Sigmoid colon (tissue), 7 donors: Measurements from ENCODE around the gene NOS1AP. TPM values are rescaled to one million over a fixed set of nuclear protein-coding genes. Genes with fewer than 3 reads are reported as not detected.

ENCODE experiments used
- DNase-seq: peaks from one replicate; pipeline ENCODE4 v3.0.0-alpha.2; 2019
- H3K27ac ChIP-seq, 4 donors: fragments of 200-600 bp; sonication (generic); one replicate each; pipeline ENCODE4 v1.5.1; 2016 to 2019; ENCODE audit warnings: mild to moderate bottlenecking in 1 of 4
- H3K27me3 ChIP-seq, 3 donors: fragments of 200-600 bp; sonication (generic); one replicate each; pipeline ENCODE4 v1.5.1; 2019; ENCODE audit warnings: mild to moderate bottlenecking in 1 of 3
- H3K36me3 ChIP-seq, 4 donors: fragments of 200-600 bp; sonication (generic); one replicate each; pipeline ENCODE4 v1.5.1; 2016 to 2019
- H3K4me1 ChIP-seq, 4 donors: fragments of 200-600 bp; sonication (generic); one replicate each; pipeline ENCODE4 v1.5.1; 2017 to 2019
- H3K4me3 ChIP-seq, 4 donors: fragments of 200-600 bp; sonication (generic); one replicate each; pipeline ENCODE4 v1.5.1; 2017 to 2019; ENCODE audit warnings: mild to moderate bottlenecking in 2 of 4, moderate library complexity in 1 of 4
- H3K9me3 ChIP-seq, 4 donors: fragments of 200-600 bp in 3 of 4; sonication (generic) in 3 of 4; one replicate each; pipeline versions ENCODE4 v1.5.1 to v1.6.1; 2013 to 2019
- EP300 ChIP-seq, 4 donors: sonication (generic); formaldehyde crosslinking; IDR thresholded peaks; one replicate each; pipeline ENCODE4 v1.6.1; 2017; ENCODE audit warnings: antibody characterized with exemption in 4 of 4
- POLR2A ChIP-seq, 2 donors: fragments of 450-650 bp; IDR thresholded peaks; one replicate each; pipeline ENCODE4 v1.6.1; 2016; ENCODE audit warnings: antibody characterized with exemption in 2 of 2, mild to moderate bottlenecking in 2 of 2, moderate library complexity in 2 of 2
- POLR2AphosphoS5 ChIP-seq, 4 donors: sonication (generic); formaldehyde crosslinking; IDR thresholded peaks; one replicate each; pipeline ENCODE4 v1.6.1; 2017; ENCODE audit warnings: antibody characterized with exemption in 4 of 4
- WGBS, 2 donors: extraction: QIAGEN DNeasy Blood & Tissue Kit; methylation state at CpG; one replicate each; pipeline ENCODE4 v1.1.7; 2013; 5-methylcytosine and 5-hydroxymethylcytosine counted together
- intact Hi-C: fragments of 100-400 bp; cut with DNase I; formaldehyde crosslinking; loops from one replicate; pipeline ENCODE4 v1.15.1; 2023
- polyA plus RNA-seq, 3 donors: library from polyadenylated mRNA; stranded (reverse); fragments of 200-250 nt; gene quantifications; one replicate each; pipeline ENCODE4 v1.2.3, GENCODE V29; 2013
- total RNA-seq, 4 donors: library from RNA; depleted of rRNA; stranded (reverse); fragments of >200 nt; gene quantifications; one replicate each; pipeline ENCODE4 v1.1.0, GENCODE V29; 2016
- TF ChIP-seq, protein P1 (sequence below), 4 experiments: fragments of 450-650 bp in 3 of 4; fragments of 200-600 bp in 1 of 4; IDR thresholded peaks; one replicate each; pipeline ENCODE4 v1.5.1; 2016 to 2019; ENCODE audit warnings: antibody characterized with exemption in 4 of 4, mild to moderate bottlenecking in 3 of 4, moderate library complexity in 2 of 4
- donor health status: healthy with polysubstance abuse.
- donor health status: Bipolar disorder and iron deficiency.
- donor health status: healthy.

NOS1AP gene
- total and polyA plus RNA-seq, 7 donors: 1.2 to 11.9 (median 4.6) TPM

DNA sequence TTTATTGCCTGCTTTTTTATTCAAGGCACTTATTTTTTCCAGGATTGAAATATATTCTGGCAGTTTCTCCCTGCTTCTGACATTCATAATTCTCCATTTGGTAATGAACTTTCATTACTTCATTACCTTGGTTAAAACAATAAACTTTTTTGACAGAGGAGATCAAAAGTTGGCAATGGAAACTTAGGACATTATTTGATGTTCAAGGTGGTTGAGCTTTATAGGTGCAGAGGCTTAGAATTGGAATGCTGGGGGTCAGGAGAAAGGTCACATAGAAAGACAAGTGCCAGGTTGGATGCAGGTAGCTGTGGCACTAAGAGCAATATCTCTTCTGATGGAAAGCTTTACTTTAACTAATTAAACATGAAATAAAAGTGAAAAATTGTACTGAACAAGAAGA lies 154.8 kb downstream of the NOS1AP start:
- H3K4me3 ChIP-seq: no peak overlapping the region
- DNase-seq: no peak
- TF ChIP-seq POLR2A (IDR thresholded peaks at IDR 0.05) (no peak), EP300 (IDR thresholded peaks at IDR 0.05) (no peak), POLR2AphosphoS5 (IDR thresholded peaks at IDR 0.05) (no peak)
- TF ChIP-seq, protein P1, sequence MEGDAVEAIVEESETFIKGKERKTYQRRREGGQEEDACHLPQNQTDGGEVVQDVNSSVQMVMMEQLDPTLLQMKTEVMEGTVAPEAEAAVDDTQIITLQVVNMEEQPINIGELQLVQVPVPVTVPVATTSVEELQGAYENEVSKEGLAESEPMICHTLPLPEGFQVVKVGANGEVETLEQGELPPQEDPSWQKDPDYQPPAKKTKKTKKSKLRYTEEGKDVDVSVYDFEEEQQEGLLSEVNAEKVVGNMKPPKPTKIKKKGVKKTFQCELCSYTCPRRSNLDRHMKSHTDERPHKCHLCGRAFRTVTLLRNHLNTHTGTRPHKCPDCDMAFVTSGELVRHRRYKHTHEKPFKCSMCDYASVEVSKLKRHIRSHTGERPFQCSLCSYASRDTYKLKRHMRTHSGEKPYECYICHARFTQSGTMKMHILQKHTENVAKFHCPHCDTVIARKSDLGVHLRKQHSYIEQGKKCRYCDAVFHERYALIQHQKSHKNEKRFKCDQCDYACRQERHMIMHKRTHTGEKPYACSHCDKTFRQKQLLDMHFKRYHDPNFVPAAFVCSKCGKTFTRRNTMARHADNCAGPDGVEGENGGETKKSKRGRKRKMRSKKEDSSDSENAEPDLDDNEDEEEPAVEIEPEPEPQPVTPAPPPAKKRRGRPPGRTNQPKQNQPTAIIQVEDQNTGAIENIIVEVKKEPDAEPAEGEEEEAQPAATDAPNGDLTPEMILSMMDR (IDR thresholded peaks at IDR 0.05): no peak
- H3K27me3 ChIP-seq: no peaks in the 10 kb centered on the region
- no peak overlapping the region for H3K27ac ChIP-seq
- H3K36me3 ChIP-seq: no peaks in the 10 kb centered on the region
- intact Hi-C loops: no loop called here
- H3K9me3 ChIP-seq: no peaks in the 10 kb centered on the region
- H3K4me1 ChIP-seq: peaks cover 0 to 42% (median 8%) of the 10 kb centered on the region in 4 donors

DNA sequence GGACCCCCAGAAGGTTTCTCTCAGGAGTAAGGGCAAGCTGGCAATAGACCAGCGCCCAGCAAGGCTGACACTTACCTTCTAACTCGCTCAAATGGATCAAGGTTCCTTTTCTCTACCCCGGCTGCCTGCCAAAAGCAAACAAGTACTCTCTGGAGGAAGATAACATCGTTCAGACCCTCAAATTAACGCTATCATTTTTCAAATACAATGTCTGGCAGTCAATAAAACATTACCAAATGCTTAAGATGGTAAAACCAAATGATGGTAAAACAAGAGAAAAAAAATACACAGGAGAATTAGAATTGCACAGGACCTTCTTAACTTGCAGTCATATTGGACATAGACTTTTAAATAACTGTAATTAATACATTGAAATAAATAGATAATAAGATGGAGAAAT lies 159.1 kb downstream of the NOS1AP start:
- Histone ChIP-seq H3K27me3 (no peaks in the 10 kb centered on the region), H3K4me3 (no peak overlapping the region), H3K4me1 (peaks cover 0 to 43% (median 0%) of the 10 kb centered on the region in 4 donors), H3K9me3 (no peaks in the 10 kb centered on the region), H3K27ac (no peak overlapping the region), H3K36me3 (no peaks in the 10 kb centered on the region)
- WGBS, 2 donors: 41 to 60% methylated on average over 5 of the region's 5 CpGs
- intact Hi-C loops: no loop called here
- TF ChIP-seq, protein P1 (IDR thresholded peaks at IDR 0.05): no peak
- no peak for TF ChIP-seq POLR2AphosphoS5 (IDR thresholded peaks at IDR 0.05)
- no peak for TF ChIP-seq EP300 (IDR thresholded peaks at IDR 0.05)
- TF ChIP-seq POLR2A (IDR thresholded peaks at IDR 0.05): no peak
- DNase-seq: no peak

DNA sequence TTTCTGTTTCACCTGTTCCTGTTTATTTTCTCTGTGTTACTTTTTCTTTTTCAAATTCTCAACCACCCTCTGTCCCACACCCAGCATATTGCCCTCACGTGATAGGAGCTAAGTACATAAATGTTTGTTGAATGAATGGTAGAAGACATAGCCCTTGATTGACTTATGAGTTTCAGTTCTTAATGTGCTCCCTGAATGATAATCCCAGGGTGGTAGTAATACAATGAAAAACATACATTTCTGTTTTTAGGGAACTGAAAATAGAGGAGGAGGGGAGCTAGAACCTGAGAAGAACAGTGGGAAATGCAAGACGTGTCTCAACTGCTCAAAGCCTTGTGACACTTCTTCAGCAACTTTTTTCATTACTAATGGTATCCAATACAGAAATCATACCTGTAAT lies 160.1 kb downstream of the NOS1AP start:
- intact Hi-C loops: no loop called here
- 59 to 60% methylated on average over 2 of the region's 2 CpGs for WGBS, 2 donors
- DNase-seq: no peak
- Histone ChIP-seq H3K4me3 (no peak overlapping the region), H3K4me1 (peaks cover 0 to 39% (median 0%) of the 10 kb centered on the region in 4 donors), H3K27ac (no peak overlapping the region), H3K9me3 (no peaks in the 10 kb centered on the region), H3K27me3 (no peaks in the 10 kb centered on the region), H3K36me3 (no peaks in the 10 kb centered on the region)
- TF ChIP-seq EP300 (IDR thresholded peaks at IDR 0.05): no peak
- TF ChIP-seq, protein P1 (IDR thresholded peaks at IDR 0.05): no peak
- TF ChIP-seq POLR2AphosphoS5 (IDR thresholded peaks at IDR 0.05): no peak
- no peak for TF ChIP-seq POLR2A (IDR thresholded peaks at IDR 0.05)

DNA sequence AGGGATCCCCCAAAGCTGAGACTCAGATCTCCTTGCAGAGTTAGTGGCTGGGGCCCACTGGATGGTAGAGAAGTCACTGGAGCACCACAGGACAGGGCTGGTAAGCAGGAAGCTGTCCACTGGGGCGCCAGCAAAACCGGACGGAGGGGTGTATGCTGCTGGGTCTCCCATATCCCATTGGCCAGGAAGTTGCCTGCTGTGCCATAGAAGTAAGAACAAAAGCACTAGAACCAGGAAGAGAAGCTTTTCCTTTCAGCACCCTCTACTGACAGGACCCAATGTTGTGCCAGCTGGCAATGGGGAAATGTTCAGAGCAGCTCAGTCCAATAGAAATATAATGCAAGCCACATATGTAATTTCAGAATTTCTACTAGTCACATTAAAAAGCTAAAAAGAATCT lies 160.6 kb downstream of the NOS1AP start:
- Histone ChIP-seq H3K4me1 (peaks cover 0 to 33% (median 0%) of the 10 kb centered on the region in 4 donors), H3K36me3 (no peaks in the 10 kb centered on the region), H3K27me3 (no peaks in the 10 kb centered on the region), H3K4me3 (no peak overlapping the region), H3K27ac (no peak overlapping the region), H3K9me3 (no peaks in the 10 kb centered on the region)
- no peak for DNase-seq
- WGBS, 2 donors: 74 to 79% methylated on average over 3 of the region's 3 CpGs
- intact Hi-C loops: no loop called here
- TF ChIP-seq POLR2AphosphoS5 (IDR thresholded peaks at IDR 0.05) (no peak), EP300 (IDR thresholded peaks at IDR 0.05) (no peak), POLR2A (IDR thresholded peaks at IDR 0.05) (no peak)
- TF ChIP-seq, protein P1 (IDR thresholded peaks at IDR 0.05): no peak

DNA sequence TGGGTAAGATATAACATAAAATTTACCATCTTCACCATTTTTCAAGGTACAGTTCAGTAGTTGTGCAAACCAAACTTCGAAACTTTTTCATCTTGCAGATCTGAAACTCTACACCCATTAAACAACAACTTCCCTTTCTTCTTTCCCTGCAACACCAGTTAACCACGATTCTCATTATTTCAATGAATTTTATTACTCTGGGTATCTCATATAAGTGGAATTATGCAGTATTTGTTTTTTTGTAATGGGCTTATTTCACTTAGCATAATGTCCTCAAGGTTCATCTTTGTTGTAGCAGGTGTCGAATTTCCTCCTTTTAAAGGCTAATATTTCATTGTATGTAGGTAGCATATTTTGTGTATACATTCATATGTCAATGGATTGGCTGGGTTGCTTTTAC lies 161.0 kb downstream of the NOS1AP start:
- H3K27me3 ChIP-seq: no peaks in the 10 kb centered on the region
- no peak overlapping the region for H3K4me3 ChIP-seq
- no peak for DNase-seq
- H3K27ac ChIP-seq: no peak overlapping the region
- intact Hi-C loops: no loop called here
- no peaks in the 10 kb centered on the region for H3K36me3 ChIP-seq
- TF ChIP-seq EP300 (IDR thresholded peaks at IDR 0.05): no peak
- no peak for TF ChIP-seq POLR2A (IDR thresholded peaks at IDR 0.05)
- TF ChIP-seq POLR2AphosphoS5 (IDR thresholded peaks at IDR 0.05): no peak
- TF ChIP-seq, protein P1 (IDR thresholded peaks at IDR 0.05): no peak
- H3K4me1 ChIP-seq: peaks cover 0 to 34% (median 2%) of the 10 kb centered on the region in 4 donors
- no peaks in the 10 kb centered on the region for H3K9me3 ChIP-seq
- WGBS, 2 donors: 52 to 62% methylated on average over 3 of the region's 3 CpGs
